ENCODE data around the gene HOXB8. TPM values are rescaled to one million over a fixed set of nuclear protein-coding genes. Genes with fewer than 3 reads are reported as not detected.

Gene HOXB8
- total RNA-seq, 5 donors from 2014 or later (not counting 1 experiment from before 2014, with no cell fraction given): not detected

DNA sequence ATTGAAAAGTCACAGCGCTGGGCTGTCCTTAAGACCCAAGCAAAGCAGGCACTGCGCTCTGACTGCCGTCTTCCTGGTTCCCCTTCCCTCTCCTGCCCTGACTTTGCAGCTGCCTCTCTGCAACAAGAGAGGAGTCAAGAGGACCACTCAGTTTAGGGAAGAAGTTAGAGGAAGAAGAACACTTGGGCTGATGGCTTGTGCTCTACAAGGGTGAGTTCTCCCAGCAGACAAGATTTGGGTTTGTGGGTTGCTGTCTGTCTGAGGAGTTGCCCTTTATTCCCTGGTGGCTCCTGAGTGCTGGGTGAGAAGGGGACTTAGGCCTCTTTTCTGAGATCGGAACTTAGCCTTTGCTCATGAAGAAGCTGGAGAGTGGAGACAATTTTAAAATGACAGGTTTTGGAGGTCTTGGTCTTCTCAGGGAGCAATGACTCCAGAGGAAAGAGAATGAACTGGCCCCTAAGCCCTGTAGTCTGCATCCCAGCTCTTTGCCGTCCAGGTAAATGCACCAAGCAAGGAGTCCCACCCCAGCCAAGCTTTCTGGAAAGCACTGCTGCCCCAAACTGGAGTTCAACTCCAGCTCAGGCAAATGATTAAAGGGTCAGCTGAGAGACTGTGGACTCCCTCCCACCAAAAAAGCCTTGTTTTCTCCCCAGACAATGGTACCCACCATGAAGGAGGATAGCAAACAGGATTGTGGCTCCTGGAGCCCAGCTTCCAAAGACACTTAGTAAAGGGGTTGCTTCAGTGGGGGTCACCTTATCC lies 13.7 kb upstream of the HOXB8 start:
- H3K9me3 Mint-ChIP-seq: no peaks in the 10 kb centered on the region
- WGBS (ENCODE audit: insufficient coverage): 83% methylated on average over 1 of the region's 5 CpGs
- H3K4me3 Mint-ChIP-seq: no peak overlapping the region
- H3K36me3 Mint-ChIP-seq: no peaks in the 10 kb centered on the region
- no peak overlapping the region for H3K27ac Mint-ChIP-seq
- peaks cover 65 to 88% of the 10 kb centered on the region in 2 donors for H3K27me3 Mint-ChIP-seq
- Histone ChIP-seq H3K27ac (ENCODE audit: low read length) (no peak overlapping the region), H3K4me1 (ENCODE audit: control insufficient read depth in 1 of 2, extremely low read depth in 1 of 2, insufficient read depth in 2 of 2, low read length in 2 of 2) (peaks cover 8 to 34% of the 10 kb centered on the region in 2 experiments), H3K9me3 (no peaks in the 10 kb centered on the region), H3K36me3 (ENCODE audit: control insufficient read depth in 2 of 2, extremely low read depth in 1 of 2, insufficient read depth in 1 of 2, low read length in 1 of 2) (no peaks in the 10 kb centered on the region), H3K27me3 (replicated peaks in 1 of 2; ENCODE audit: control insufficient read depth in 2 of 2, extremely low read depth in 1 of 2, insufficient read depth in 2 of 2, low read length in 1 of 2) (peaks cover 33 to 92% of the 10 kb centered on the region in 2 experiments), H3K4me3 (ENCODE audit: control insufficient read depth in 1 of 2, extremely low read depth in 1 of 2, low read length in 1 of 2) (no peak overlapping the region)
- POLR2A ChIA-PET: no interaction called here
- peaks cover 12 to 26% (median 18%) of the 10 kb centered on the region in 3 donors for H3K4me1 Mint-ChIP-seq
- ATAC-seq (replicated peaks in 1 of 4) (no peak), DNase-seq (no peak)
- CTCF ChIA-PET: interaction anchor here in 1 of 2 donors (0.6 kb wide), 1 partner anchor 118 kb away, joined by 3 read pairs; no protein-coding TSS in a partner anchor

DNA sequence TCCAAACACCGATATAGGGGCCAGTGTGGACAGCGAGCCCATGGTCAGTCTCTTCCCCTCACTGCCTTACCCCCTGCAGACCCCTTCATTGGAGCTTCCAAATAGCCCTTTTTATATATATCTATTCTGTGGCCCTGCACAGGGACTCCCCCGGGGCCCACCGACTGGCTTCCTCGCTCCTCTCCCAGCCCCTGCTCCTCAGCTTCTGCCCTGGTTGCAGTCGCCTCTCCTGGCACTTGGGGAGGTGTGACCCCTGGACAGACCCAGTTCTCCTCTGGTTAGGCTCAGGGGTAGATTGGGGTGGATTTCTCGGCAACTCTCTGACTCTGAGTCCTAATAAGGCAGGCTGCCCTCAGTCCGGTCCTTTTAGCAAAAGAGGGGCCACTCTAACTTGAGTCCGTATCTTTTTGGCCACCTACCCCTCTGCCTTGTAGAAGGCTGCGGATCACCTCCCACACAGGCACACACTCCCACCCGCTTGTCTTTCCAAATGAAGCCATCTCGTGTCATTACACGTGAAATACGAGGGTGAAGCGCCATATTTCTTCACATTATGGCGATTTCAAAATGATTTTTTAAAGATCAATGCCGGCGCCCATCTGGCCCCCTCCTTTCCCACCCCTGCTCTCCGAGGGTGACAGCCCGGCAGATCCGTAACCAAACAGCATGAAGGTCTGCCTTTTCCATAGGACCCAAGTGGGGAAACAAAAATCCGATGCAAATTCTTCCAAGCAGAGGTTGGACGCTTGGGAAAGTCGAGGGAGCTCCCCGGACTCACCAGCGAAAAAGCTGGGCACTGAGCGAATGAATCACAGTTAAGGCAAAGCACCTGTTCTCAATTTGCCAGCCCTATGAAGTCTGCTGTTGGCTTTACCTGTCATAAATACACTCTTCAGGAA lies 12.8 kb upstream of the HOXB8 start:
- peaks cover 8 to 29% of the 10 kb centered on the region in 2 experiments for H3K4me1 ChIP-seq (ENCODE audit: control insufficient read depth in 1 of 2, extremely low read depth in 1 of 2, insufficient read depth in 2 of 2, low read length in 2 of 2)
- peaks cover 68 to 90% of the 10 kb centered on the region in 2 donors for H3K27me3 Mint-ChIP-seq
- H3K36me3 Mint-ChIP-seq: no peaks in the 10 kb centered on the region
- no peaks in the 10 kb centered on the region for H3K36me3 ChIP-seq (ENCODE audit: control insufficient read depth in 2 of 2, extremely low read depth in 1 of 2, insufficient read depth in 1 of 2, low read length in 1 of 2)
- DNase-seq (no peak), ATAC-seq (replicated peaks in 1 of 4) (no peak)
- H3K27ac ChIP-seq (ENCODE audit: low read length): no peak overlapping the region
- H3K4me3 Mint-ChIP-seq: peak overlapping the region in 1 of 3 donors; percentile 77
- H3K9me3 Mint-ChIP-seq: no peaks in the 10 kb centered on the region
- H3K4me1 Mint-ChIP-seq: peaks cover 10 to 22% (median 18%) of the 10 kb centered on the region in 3 donors
- POLR2A ChIA-PET: no interaction called here
- H3K27ac Mint-ChIP-seq: peak overlapping the region in 1 of 2 donors; percentile 27
- 81% methylated on average over 21 of the region's 27 CpGs for WGBS (ENCODE audit: insufficient coverage)
- CTCF ChIA-PET: no interaction called here
- H3K9me3 ChIP-seq: no peaks in the 10 kb centered on the region
- H3K4me3 ChIP-seq (ENCODE audit: control insufficient read depth in 1 of 2, extremely low read depth in 1 of 2, low read length in 1 of 2): no peak overlapping the region
- H3K27me3 ChIP-seq (replicated peaks in 1 of 2; ENCODE audit: control insufficient read depth in 2 of 2, extremely low read depth in 1 of 2, insufficient read depth in 2 of 2, low read length in 1 of 2): peaks cover 36 to 92% of the 10 kb centered on the region in 2 experiments

DNA sequence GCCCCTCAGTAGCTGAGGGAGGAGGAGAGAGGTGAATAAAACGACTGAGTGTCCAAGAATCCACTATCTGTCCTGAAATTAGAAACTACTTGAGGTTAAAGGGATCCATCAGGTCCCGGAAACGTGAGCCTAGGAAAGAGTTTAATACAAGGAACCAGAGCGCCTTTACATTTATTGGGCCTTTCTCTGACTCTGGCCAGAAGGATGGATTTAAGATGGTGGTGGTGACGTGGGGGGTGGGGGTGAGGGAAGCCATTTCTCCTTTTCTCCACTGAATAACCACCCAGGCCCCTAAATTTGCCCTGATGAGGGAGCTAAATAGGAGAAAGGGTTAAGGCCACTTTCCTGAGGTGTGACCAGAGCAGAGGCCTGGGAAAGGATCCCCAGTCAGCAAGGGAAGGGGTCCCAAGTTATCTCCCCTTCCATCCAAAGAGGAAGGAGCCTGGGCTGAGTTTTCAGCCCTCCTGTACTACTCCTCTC lies 12.1 kb upstream of the HOXB8 start:
- H3K9me3 ChIP-seq: no peaks in the 10 kb centered on the region
- POLR2A ChIA-PET: interaction anchor here (0.6 to 0.7 kb wide), 2 partner anchors 12 to 31 kb away, joined by 7 read pairs; no protein-coding TSS in a partner anchor
- Mint-ChIP-seq H3K27ac (no peak overlapping the region), H3K36me3 (no peaks in the 10 kb centered on the region), H3K27me3 (peaks cover 68 to 90% of the 10 kb centered on the region in 2 donors), H3K4me1 (peaks cover 10 to 20% (median 18%) of the 10 kb centered on the region in 3 donors), H3K4me3 (peak overlapping the region; percentile 66 to 77 (median 75)), H3K9me3 (no peaks in the 10 kb centered on the region)
- no peak overlapping the region for H3K4me3 ChIP-seq (ENCODE audit: control insufficient read depth in 1 of 2, extremely low read depth in 1 of 2, low read length in 1 of 2)
- 86% methylated on average over 2 of the region's 5 CpGs for WGBS (ENCODE audit: insufficient coverage)
- H3K36me3 ChIP-seq (ENCODE audit: control insufficient read depth in 2 of 2, extremely low read depth in 1 of 2, insufficient read depth in 1 of 2, low read length in 1 of 2): no peaks in the 10 kb centered on the region
- DNase-seq: no peak
- peaks cover 36 to 89% of the 10 kb centered on the region in 2 experiments for H3K27me3 ChIP-seq (replicated peaks in 1 of 2; ENCODE audit: control insufficient read depth in 2 of 2, extremely low read depth in 1 of 2, insufficient read depth in 2 of 2, low read length in 1 of 2)
- no peak for ATAC-seq (replicated peaks in 1 of 4)
- H3K4me1 ChIP-seq (ENCODE audit: control insufficient read depth in 1 of 2, extremely low read depth in 1 of 2, insufficient read depth in 2 of 2, low read length in 2 of 2): peaks cover 8 to 29% of the 10 kb centered on the region in 2 experiments
- CTCF ChIA-PET: interaction anchor here in 1 of 2 donors (0.6 kb wide), 1 partner anchor 12 kb away, joined by 5 read pairs; the partner anchor contains the start of gene HOXB8
- H3K27ac ChIP-seq (ENCODE audit: low read length): no peak overlapping the region

DNA sequence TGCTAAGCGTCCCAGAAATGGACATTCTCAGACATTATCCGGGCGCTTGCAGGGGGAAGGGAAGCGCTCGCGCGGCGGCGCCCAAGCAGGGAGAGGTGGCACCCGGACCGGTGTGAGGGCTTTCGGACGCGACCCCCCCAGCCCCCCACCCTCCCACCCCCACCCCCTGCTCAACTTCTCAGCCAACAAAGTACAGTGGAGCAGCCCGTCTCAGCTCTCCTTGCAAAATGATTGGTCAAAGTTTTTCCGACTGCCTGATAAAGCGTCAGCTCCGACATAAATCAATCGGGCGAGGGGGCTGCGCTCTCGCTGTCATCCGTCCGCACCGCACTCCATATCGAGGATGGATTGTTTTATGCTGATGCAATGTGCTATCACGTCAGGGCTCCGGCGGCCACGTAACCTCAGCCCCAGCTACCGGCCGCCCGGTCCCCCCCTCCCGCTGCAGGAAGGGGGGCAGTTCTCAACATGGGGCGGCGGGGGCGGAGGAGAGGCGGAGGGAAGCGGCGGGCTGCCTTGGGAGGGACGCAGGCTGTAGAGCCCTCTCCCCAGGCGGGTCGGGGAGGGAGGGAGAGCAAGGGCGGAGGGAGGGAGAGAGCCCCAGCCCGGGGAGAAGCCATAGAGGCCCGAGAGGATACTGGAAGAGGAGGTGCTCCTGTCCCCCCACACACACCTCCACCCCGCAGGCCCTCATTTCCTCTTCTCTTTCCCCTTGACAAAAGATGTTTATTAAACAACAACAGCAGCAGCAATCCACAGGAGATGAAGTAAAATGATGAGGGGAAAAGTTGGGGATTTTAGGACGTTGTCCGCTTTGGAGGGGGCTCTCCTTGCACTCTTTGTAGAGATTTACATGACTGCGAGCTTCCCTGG lies 11.4 kb upstream of the HOXB8 start, which contains the start of gene HOXB9:
Gene HOXB9 (minus strand): TSS at position 114 of the 873 bp plus-strand sequence. CDS start 89 bp downstream, at position 25.
- 0% methylated on average over 18 of the region's 50 CpGs for WGBS (ENCODE audit: insufficient coverage)
- POLR2A ChIA-PET: interaction anchor here (0.6 to 0.7 kb wide), 4 partner anchors 8 to 547 kb away, joined by 3 to 7 read pairs (median 6); no protein-coding TSS in a partner anchor

DNA sequence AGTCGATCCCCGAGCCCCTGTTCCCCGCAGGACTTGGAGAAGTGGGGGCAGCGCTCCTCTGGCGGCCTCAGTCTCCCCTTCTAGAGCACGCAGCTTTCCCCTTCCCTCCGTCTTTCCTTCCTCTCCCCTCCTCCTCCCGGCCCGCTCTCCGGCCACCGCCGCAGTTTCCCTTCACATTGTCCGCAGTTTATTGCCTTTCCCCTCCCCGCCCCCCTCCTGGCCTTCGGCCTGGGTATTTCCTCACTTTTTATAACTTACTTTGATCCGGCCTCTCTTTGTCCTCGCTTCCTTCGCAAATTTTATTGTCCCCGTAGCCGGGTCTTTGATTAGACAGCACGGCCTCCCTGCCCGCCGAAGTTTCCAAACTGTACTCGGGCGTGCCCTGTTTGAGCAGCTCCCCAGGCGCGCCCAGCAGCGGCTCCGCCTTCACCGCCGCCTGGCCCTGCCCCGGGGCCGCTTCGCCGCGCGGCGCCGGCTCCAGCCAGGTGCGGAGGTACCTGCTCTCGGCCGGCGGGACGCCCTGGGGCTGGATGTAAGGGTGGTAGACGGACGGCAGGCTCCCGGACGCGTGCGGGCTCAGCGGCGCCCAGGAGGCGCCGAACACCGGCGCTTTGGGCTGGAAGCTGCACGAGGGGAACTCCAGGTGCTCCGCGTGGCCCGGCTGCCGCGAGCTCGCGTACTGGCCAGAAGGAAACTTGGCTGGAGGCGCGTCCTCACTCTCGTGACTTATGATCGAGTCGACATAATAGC lies 10.6 kb upstream of the HOXB8 start:
- no peak overlapping the region for H3K27ac Mint-ChIP-seq
- ATAC-seq (replicated peaks in 1 of 4): peak; percentile 66 to 76 (median 72)
- H3K4me3 Mint-ChIP-seq: peak overlapping the region; percentile 75 to 78 (median 77)
- Histone ChIP-seq H3K4me1 (ENCODE audit: control insufficient read depth in 1 of 2, extremely low read depth in 1 of 2, insufficient read depth in 2 of 2, low read length in 2 of 2) (peaks cover 8 to 29% of the 10 kb centered on the region in 2 experiments), H3K27ac (ENCODE audit: low read length) (no peak overlapping the region), H3K27me3 (replicated peaks in 1 of 2; ENCODE audit: control insufficient read depth in 2 of 2, extremely low read depth in 1 of 2, insufficient read depth in 2 of 2, low read length in 1 of 2) (peaks cover 34 to 89% of the 10 kb centered on the region in 2 experiments), H3K9me3 (no peaks in the 10 kb centered on the region), H3K4me3 (ENCODE audit: control insufficient read depth in 1 of 2, extremely low read depth in 1 of 2, low read length in 1 of 2) (peak overlapping the region; percentile 33 to 71), H3K36me3 (ENCODE audit: control insufficient read depth in 2 of 2, extremely low read depth in 1 of 2, insufficient read depth in 1 of 2, low read length in 1 of 2) (no peaks in the 10 kb centered on the region)
- H3K9me3 Mint-ChIP-seq: no peaks in the 10 kb centered on the region
- DNase-seq: peak in 5 of 35 experiments; percentile 26 to 66 (median 34)
- H3K36me3 Mint-ChIP-seq: no peaks in the 10 kb centered on the region
- peaks cover 72 to 90% of the 10 kb centered on the region in 2 donors for H3K27me3 Mint-ChIP-seq
- ChIA-PET POLR2A (interaction anchor here in 1 of 2 donors (0.6 to 0.7 kb wide), 2 partner anchors 546 to 976 kb away, joined by 3 to 4 read pairs; no protein-coding TSS in a partner anchor), CTCF (interaction anchor here (0.6 to 1.9 kb wide), 7 partner anchors 10 to 551 kb away, joined by 3 to 8 read pairs (median 4); no protein-coding TSS in a partner anchor)
- WGBS (ENCODE audit: insufficient coverage): under 1% methylated on average over 65 of the region's 69 CpGs
- H3K4me1 Mint-ChIP-seq: peaks cover 10 to 20% (median 18%) of the 10 kb centered on the region in 3 donors

More for the DNA sequence above, 11.4 kb upstream of the HOXB8 start, which contains the start of gene HOXB9:
- Mint-ChIP-seq H3K27me3 (peaks cover 71 to 90% of the 10 kb centered on the region in 2 donors), H3K4me3 (peak within 1 kb of the TSS; percentile 75 to 78 (median 77)), H3K36me3 (no peaks in the 10 kb centered on the region), H3K9me3 (no peaks in the 10 kb centered on the region), H3K4me1 (peaks cover 10 to 20% (median 18%) of the 10 kb centered on the region in 3 donors), H3K27ac (no peak within 1 kb of the TSS)
- peaks cover 33 to 89% of the 10 kb centered on the region in 2 experiments for H3K27me3 ChIP-seq (replicated peaks in 1 of 2; ENCODE audit: control insufficient read depth in 2 of 2, extremely low read depth in 1 of 2, insufficient read depth in 2 of 2, low read length in 1 of 2)
- no peak within 1 kb of the TSS for H3K27ac ChIP-seq (ENCODE audit: low read length)
- no peaks in the 10 kb centered on the region for H3K9me3 ChIP-seq
- CTCF ChIA-PET: interaction anchor here (0.6 to 1.9 kb wide), 7 partner anchors 9 to 552 kb away, joined by 3 to 7 read pairs (median 4); partner anchors contain the start of gene HOXB8 (in 1 of the 2)
- no peaks in the 10 kb centered on the region for H3K36me3 ChIP-seq (ENCODE audit: control insufficient read depth in 2 of 2, extremely low read depth in 1 of 2, insufficient read depth in 1 of 2, low read length in 1 of 2)
- peak; percentile 42 to 67 (median 48) for ATAC-seq (replicated peaks in 1 of 4)
- H3K4me1 ChIP-seq (ENCODE audit: control insufficient read depth in 1 of 2, extremely low read depth in 1 of 2, insufficient read depth in 2 of 2, low read length in 2 of 2): peaks cover 8 to 29% of the 10 kb centered on the region in 2 experiments
- peak within 1 kb of the TSS; percentile 33 to 71 for H3K4me3 ChIP-seq (ENCODE audit: control insufficient read depth in 1 of 2, extremely low read depth in 1 of 2, low read length in 1 of 2)
- peak in 7 of 35 experiments; percentile 24 to 67 (median 33) for DNase-seq

Measured in T-cell (primary cell).